Smooth muscle cell of the coronary artery (primary cell): ENCODE data around the gene ULK3. TPM values are rescaled to one million over a fixed set of nuclear protein-coding genes. Genes with fewer than 3 reads are reported as not detected.

Source experiments
- total RNA-seq: library from RNA; depleted of rRNA; stranded (reverse); fragments of >200 nt; gene quantifications from 2 replicates; pipeline ENCODE4 v1.2.3, GENCODE V29; 2014; ENCODE audit warnings: low replicate concordance

Gene ULK3
- total RNA-seq, result 4.4 and 11.4 TPM in 2 replicates

GRCh38 chr15:74842581-74843444, at the start of gene ULK3:
TSS of gene ULK3 (minus strand) at chr15:74843156. CDS start at chr15:74843105, 51 bp downstream.

GRCh38 chr15:74889883-74890664, 47.1 kb upstream of the ULK3 start, which contains the start of gene MPI:
TSS of gene MPI (plus strand) at chr15:74890042. CDS start at chr15:74890074, 32 bp downstream.

GRCh38 chr15:74873036-74873755, 30.2 kb upstream of the ULK3 start, which contains the start of gene SCAMP2:
TSS of gene SCAMP2 (minus strand) at chr15:74873365. CDS start at chr15:74873255, 110 bp downstream.

GRCh38 chr15:74826364-74826819, 16.6 kb downstream of the ULK3 start, which contains the start of gene CPLX3:
TSS of gene CPLX3 (plus strand) at chr15:74826627. CDS start at chr15:74826704, 77 bp downstream.

GRCh38 chr15:74812533-74812932, 30.4 kb downstream of the ULK3 start, which contains the start of gene LMAN1L:
TSS of gene LMAN1L (plus strand) at chr15:74812835. CDS start at chr15:74812855, 20 bp downstream.

Other genes with a start within 250 kb of the ULK3 start
- 48.0 and 65.8 TPM in 2 replicates for gene CLK3, start 227.3 kb downstream of the ULK3 start, total RNA-seq
- 10.9 and 11.0 TPM in 2 replicates for gene EDC3, start 147.1 kb downstream of the ULK3 start, total RNA-seq
- 0.45 TPM in 1 of 2 replicates, not detected in the other for gene CYP1A1, start 117.6 kb downstream of the ULK3 start, total RNA-seq
- not detected in 2 replicates for gene CYP1A2, start 94.3 kb downstream of the ULK3 start, total RNA-seq
- gene CSK, start 61.1 kb downstream of the ULK3 start, total RNA-seq, result 21.3 and 22.6 TPM in 2 replicates
- gene LMAN1L, start 30.3 kb downstream of the ULK3 start, total RNA-seq, result not detected in 2 replicates
- gene CPLX3, start 16.5 kb downstream of the ULK3 start, total RNA-seq, result not detected in 2 replicates
- gene SCAMP2, start 30.2 kb upstream of the ULK3 start, total RNA-seq, result 9.2 and 15.6 TPM in 2 replicates
- 57.1 and 62.5 TPM in 2 replicates for gene MPI, start 46.9 kb upstream of the ULK3 start, total RNA-seq
- gene FAM219B, start 63.7 kb upstream of the ULK3 start, total RNA-seq, result 31.7 and 35.6 TPM in 2 replicates
- 19.4 and 37.5 TPM in 2 replicates for gene COX5A, start 94.9 kb upstream of the ULK3 start, total RNA-seq
- 1.8 and 4.4 TPM in 2 replicates for gene RPP25, start 113.6 kb upstream of the ULK3 start, total RNA-seq
- gene SCAMP5, start 152.4 kb upstream of the ULK3 start, total RNA-seq, result 0.94 and 1.3 TPM in 2 replicates
- gene PPCDC, start 180.4 kb upstream of the ULK3 start, total RNA-seq, result 3.3 and 10.1 TPM in 2 replicates